ENCODE measurements around the gene NET1.

NET1 gene

DNA sequence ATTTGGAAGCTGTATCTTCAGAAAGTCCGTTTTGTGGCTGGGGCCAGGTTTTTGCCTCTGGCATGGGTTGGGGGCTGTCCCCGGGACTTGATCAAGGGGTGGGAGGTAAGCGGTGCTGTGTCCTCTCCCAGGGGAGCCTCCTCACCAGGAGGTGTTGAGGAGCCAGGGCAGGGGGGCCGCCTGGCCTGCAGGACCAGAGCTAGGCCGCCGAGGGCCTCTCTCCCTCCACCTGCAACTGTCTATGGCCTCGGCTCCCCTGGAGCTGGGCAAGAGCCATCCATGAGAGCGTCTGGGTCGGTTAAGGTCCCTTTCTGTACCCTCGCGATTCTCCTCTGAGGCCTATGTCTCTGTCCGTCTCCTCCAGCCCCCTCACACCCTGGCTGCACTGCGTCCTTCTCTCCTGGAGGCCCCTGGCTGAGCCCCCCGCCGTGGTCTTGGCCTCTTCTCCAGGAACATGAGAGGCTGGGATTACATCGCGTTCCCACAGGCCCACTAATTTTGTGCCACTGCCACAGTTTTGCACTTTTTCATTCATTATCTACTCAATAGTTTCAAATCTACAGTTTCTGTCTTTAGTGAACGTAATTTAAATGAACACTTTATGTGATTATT is 66.4 kb downstream of the NET1 start:
- H3K27ac ChIP-seq (ENCODE audit: low read depth, low read length): no peak overlapping the region
- 89% methylated on average over 17 of the region's 18 CpGs for WGBS
- H3K36me3 ChIP-seq (ENCODE audit: insufficient read depth, low read length): no peaks in the 10 kb centered on the region
- no peaks in the 10 kb centered on the region for H3K27me3 ChIP-seq (ENCODE audit: insufficient read depth, low read length)
- H3K4me3 ChIP-seq (ENCODE audit: low read length): no peak overlapping the region
- peaks cover 19% of the 10 kb centered on the region for H3K4me1 ChIP-seq (ENCODE audit: insufficient read depth, low read length)
- H3K9me3 ChIP-seq (ENCODE audit: insufficient read depth, low read depth, low read length): no peaks in the 10 kb centered on the region
- H3K9ac ChIP-seq (ENCODE audit: low read depth, low read length): no peak overlapping the region

- no peak overlapping the region for H3K27ac ChIP-seq (ENCODE audit: low read depth, low read length)
- no peaks in the 10 kb centered on the region for H3K9me3 ChIP-seq (ENCODE audit: insufficient read depth, low read depth, low read length)
- no peaks in the 10 kb centered on the region for H3K36me3 ChIP-seq (ENCODE audit: insufficient read depth, low read length)
- H3K27me3 ChIP-seq (ENCODE audit: insufficient read depth, low read length): no peaks in the 10 kb centered on the region
- no peak overlapping the region for H3K4me3 ChIP-seq (ENCODE audit: low read length)
- H3K4me1 ChIP-seq (ENCODE audit: insufficient read depth, low read length): peaks cover 19% of the 10 kb centered on the region
- WGBS: 88% methylated on average over 12 of the region's 14 CpGs
- H3K9ac ChIP-seq (ENCODE audit: low read depth, low read length): no peak overlapping the region
Observed at GRCh38 chr10:5479481-5480161, 67.3 kb downstream of the NET1 start.

- H3K9ac ChIP-seq (ENCODE audit: low read depth, low read length): no peak overlapping the region
- no peak overlapping the region for H3K27ac ChIP-seq (ENCODE audit: low read depth, low read length)
- H3K36me3 ChIP-seq (ENCODE audit: insufficient read depth, low read length): no peaks in the 10 kb centered on the region
- peaks cover 19% of the 10 kb centered on the region for H3K4me1 ChIP-seq (ENCODE audit: insufficient read depth, low read length)
- H3K27me3 ChIP-seq (ENCODE audit: insufficient read depth, low read length): no peaks in the 10 kb centered on the region
- no peaks in the 10 kb centered on the region for H3K9me3 ChIP-seq (ENCODE audit: insufficient read depth, low read depth, low read length)
- H3K4me3 ChIP-seq (ENCODE audit: low read length): no peak overlapping the region
- 91% methylated on average over 21 of the region's 21 CpGs for WGBS
Observed at GRCh38 chr10:5480162-5480941, 68.0 kb downstream of the NET1 start.

DNA sequence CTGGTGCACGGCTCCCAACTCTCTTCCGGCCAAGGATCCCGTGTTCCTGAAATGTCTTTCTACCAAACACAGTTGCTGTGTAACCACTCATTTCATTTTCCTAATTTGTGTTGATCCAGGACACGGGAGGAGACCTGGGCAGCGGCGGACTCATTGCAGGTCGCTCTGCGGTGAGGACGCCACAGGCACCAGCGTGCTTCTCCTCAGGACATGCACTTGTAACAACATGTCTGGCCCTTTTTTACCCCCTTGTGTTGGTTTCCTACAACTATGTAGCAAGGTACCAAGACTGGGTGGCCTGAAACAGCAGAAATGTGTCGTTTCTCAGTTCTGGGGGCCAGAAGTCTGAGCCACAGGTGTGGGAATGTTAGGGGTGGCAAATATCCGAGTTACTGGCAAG is 68.8 kb downstream of the NET1 start:
- peaks cover 17% of the 10 kb centered on the region for H3K4me1 ChIP-seq (ENCODE audit: insufficient read depth, low read length)
- H3K9ac ChIP-seq (ENCODE audit: low read depth, low read length): no peak overlapping the region
- no peaks in the 10 kb centered on the region for H3K9me3 ChIP-seq (ENCODE audit: insufficient read depth, low read depth, low read length)
- no peaks in the 10 kb centered on the region for H3K36me3 ChIP-seq (ENCODE audit: insufficient read depth, low read length)
- no peak overlapping the region for H3K4me3 ChIP-seq (ENCODE audit: low read length)
- no peaks in the 10 kb centered on the region for H3K27me3 ChIP-seq (ENCODE audit: insufficient read depth, low read length)
- H3K27ac ChIP-seq (ENCODE audit: low read depth, low read length): no peak overlapping the region
- WGBS: 95% methylated on average over 12 of the region's 12 CpGs

DNA sequence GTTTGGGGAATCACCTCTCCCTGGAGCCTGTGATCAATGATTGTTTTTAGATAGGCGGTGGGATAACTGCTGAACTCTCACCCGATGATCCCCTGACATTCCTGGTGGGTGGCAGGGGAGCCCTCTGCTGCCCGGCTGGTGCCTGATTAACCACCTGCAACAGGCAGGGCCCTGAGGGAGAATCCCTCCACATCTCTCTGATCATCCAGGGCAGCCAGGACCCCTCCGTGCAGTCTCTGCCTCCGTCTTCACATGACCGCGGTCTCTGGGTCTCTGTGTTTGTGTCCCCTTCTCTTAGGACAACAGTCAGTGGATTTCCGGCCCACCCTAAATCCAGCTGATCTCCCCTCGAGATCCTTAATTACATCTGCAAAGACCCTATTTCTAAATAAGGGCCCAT is 69.7 kb downstream of the NET1 start:
- Histone ChIP-seq H3K36me3 (ENCODE audit: insufficient read depth, low read length) (no peaks in the 10 kb centered on the region), H3K4me3 (ENCODE audit: low read length) (no peak overlapping the region), H3K27me3 (ENCODE audit: insufficient read depth, low read length) (no peaks in the 10 kb centered on the region), H3K4me1 (ENCODE audit: insufficient read depth, low read length) (peaks cover 15% of the 10 kb centered on the region), H3K9me3 (ENCODE audit: insufficient read depth, low read depth, low read length) (no peaks in the 10 kb centered on the region), H3K27ac (ENCODE audit: low read depth, low read length) (no peak overlapping the region), H3K9ac (ENCODE audit: low read depth, low read length) (no peak overlapping the region)
- WGBS: 94% methylated on average over 9 of the region's 9 CpGs

GRCh38 chr10:5484205-5484604 is 71.8 kb downstream of the NET1 start:
- Histone ChIP-seq H3K9ac (ENCODE audit: low read depth, low read length) (no peak overlapping the region), H3K27ac (ENCODE audit: low read depth, low read length) (no peak overlapping the region), H3K4me3 (ENCODE audit: low read length) (no peak overlapping the region), H3K4me1 (ENCODE audit: insufficient read depth, low read length) (0 out of 2 replicates have a peak, but pooled peaks cover 6% of the 10 kb centered on the region), H3K27me3 (ENCODE audit: insufficient read depth, low read length) (no peaks in the 10 kb centered on the region), H3K36me3 (ENCODE audit: insufficient read depth, low read length) (no peaks in the 10 kb centered on the region), H3K9me3 (ENCODE audit: insufficient read depth, low read depth, low read length) (no peaks in the 10 kb centered on the region)
- 93% methylated on average over 3 of the region's 3 CpGs for WGBS

GRCh38 chr10:5485290-5485689 is 72.9 kb downstream of the NET1 start:
- Histone ChIP-seq H3K36me3 (ENCODE audit: insufficient read depth, low read length) (no peaks in the 10 kb centered on the region), H3K4me1 (ENCODE audit: insufficient read depth, low read length) (0 out of 2 replicates have a peak, but pooled peaks cover 6% of the 10 kb centered on the region), H3K27me3 (ENCODE audit: insufficient read depth, low read length) (no peaks in the 10 kb centered on the region), H3K9me3 (ENCODE audit: insufficient read depth, low read depth, low read length) (no peaks in the 10 kb centered on the region), H3K4me3 (ENCODE audit: low read length) (no peak overlapping the region), H3K9ac (ENCODE audit: low read depth, low read length) (no peak overlapping the region), H3K27ac (ENCODE audit: low read depth, low read length) (no peak overlapping the region)
- 92% methylated on average over 14 of the region's 14 CpGs for WGBS

- H3K4me3 ChIP-seq (ENCODE audit: low read length): no peak overlapping the region
- 59% methylated on average over 13 of the region's 13 CpGs for WGBS
- no peaks in the 10 kb centered on the region for H3K9me3 ChIP-seq (ENCODE audit: insufficient read depth, low read depth, low read length)
- H3K36me3 ChIP-seq (ENCODE audit: insufficient read depth, low read length): no peaks in the 10 kb centered on the region
- no peaks in the 10 kb centered on the region for H3K27me3 ChIP-seq (ENCODE audit: insufficient read depth, low read length)
- H3K9ac ChIP-seq (ENCODE audit: low read depth, low read length): no peak overlapping the region
- no peak overlapping the region for H3K27ac ChIP-seq (ENCODE audit: low read depth, low read length)
- H3K4me1 ChIP-seq (ENCODE audit: insufficient read depth, low read length): 0 out of 2 replicates have a peak, but pooled peaks cover 6% of the 10 kb centered on the region
Observed at GRCh38 chr10:5485948-5486852, 73.8 kb downstream of the NET1 start.

DNA sequence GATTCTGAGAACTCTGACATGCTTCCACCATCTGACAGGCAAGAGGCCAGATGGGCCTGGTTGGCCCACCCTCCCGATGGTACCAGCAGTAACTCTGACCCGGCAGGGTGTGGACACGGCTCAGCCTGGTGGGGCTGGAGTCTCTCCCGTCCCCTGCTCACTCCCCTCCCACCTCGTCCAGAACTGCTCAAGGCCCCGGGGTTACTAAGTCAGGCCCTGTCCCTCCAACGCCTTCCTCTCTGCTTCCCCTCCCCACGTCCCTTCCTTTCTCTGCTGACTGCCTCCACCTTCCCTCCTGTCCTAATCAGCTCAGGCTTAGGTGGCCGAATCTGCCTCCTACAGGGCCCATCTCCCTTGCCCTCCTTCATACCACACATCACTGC is 74.5 kb downstream of the NET1 start:
- Histone ChIP-seq H3K9ac (ENCODE audit: low read depth, low read length) (no peak overlapping the region), H3K27ac (ENCODE audit: low read depth, low read length) (no peak overlapping the region), H3K4me3 (ENCODE audit: low read length) (no peak overlapping the region), H3K27me3 (ENCODE audit: insufficient read depth, low read length) (no peaks in the 10 kb centered on the region), H3K36me3 (ENCODE audit: insufficient read depth, low read length) (no peaks in the 10 kb centered on the region), H3K9me3 (ENCODE audit: insufficient read depth, low read depth, low read length) (no peaks in the 10 kb centered on the region), H3K4me1 (ENCODE audit: insufficient read depth, low read length) (0 out of 2 replicates have a peak, but pooled peaks cover 6% of the 10 kb centered on the region)
- 66% methylated on average over 9 of the region's 9 CpGs for WGBS

- no peak overlapping the region for H3K27ac ChIP-seq (ENCODE audit: low read depth, low read length)
- H3K4me1 ChIP-seq (ENCODE audit: insufficient read depth, low read length): 0 out of 2 replicates have a peak, but pooled peaks cover 6% of the 10 kb centered on the region
- 86% methylated on average over 27 of the region's 27 CpGs for WGBS
Observed at GRCh38 chr10:5488272-5489161, 76.2 kb downstream of the NET1 start.

More at GRCh38 chr10:5488272-5489161, 76.2 kb downstream of the NET1 start:
- H3K4me3 ChIP-seq (ENCODE audit: low read length): no peak overlapping the region
- H3K27me3 ChIP-seq (ENCODE audit: insufficient read depth, low read length): no peaks in the 10 kb centered on the region
- no peak overlapping the region for H3K9ac ChIP-seq (ENCODE audit: low read depth, low read length)
- no peaks in the 10 kb centered on the region; the same call in 1 of the 2 replicates for H3K9me3 ChIP-seq (ENCODE audit: insufficient read depth, low read depth, low read length)
- no peaks in the 10 kb centered on the region for H3K36me3 ChIP-seq (ENCODE audit: insufficient read depth, low read length)
